Measurements from ENCODE around the gene TMEM200A.

TMEM200A gene

GRCh38 chr6:130425537-130425936 is 59.7 kb downstream of the TMEM200A start:
- no peak for DNase-seq (ENCODE audit: low read depth)

GRCh38 chr6:130426066-130426721 is 60.4 kb downstream of the TMEM200A start:
- no peak for DNase-seq (ENCODE audit: low read depth)

- DNase-seq (ENCODE audit: low read depth): no peak
These were observed 65.6 kb downstream of the TMEM200A start for GRCh38 chr6:130431346-130431852.

GRCh38 chr6:130432838-130433237 is 67.0 kb downstream of the TMEM200A start:
- DNase-seq (ENCODE audit: low read depth): no peak

- no peak for DNase-seq (ENCODE audit: low read depth)
These were observed 68.5 kb downstream of the TMEM200A start for GRCh38 chr6:130434174-130434873.

GRCh38 chr6:130435181-130435580 is 69.4 kb downstream of the TMEM200A start:
- DNase-seq (ENCODE audit: low read depth): no peak

- DNase-seq (ENCODE audit: low read depth): no peak
These were observed 72.1 kb downstream of the TMEM200A start for GRCh38 chr6:130437961-130438360.

GRCh38 chr6:130447374-130447773 is 81.6 kb downstream of the TMEM200A start:
- no peak for DNase-seq (ENCODE audit: low read depth)

- DNase-seq (ENCODE audit: low read depth): no peak
These were observed 86.5 kb downstream of the TMEM200A start for GRCh38 chr6:130452336-130452735.

GRCh38 chr6:130453230-130453629 is 87.4 kb downstream of the TMEM200A start:
- DNase-seq (ENCODE audit: low read depth): no peak

- DNase-seq (ENCODE audit: low read depth): no peak
These were observed 91.8 kb downstream of the TMEM200A start for GRCh38 chr6:130457605-130458004.

GRCh38 chr6:130459316-130459715 is 93.5 kb downstream of the TMEM200A start:
- no peak for DNase-seq (ENCODE audit: low read depth)

GRCh38 chr6:130460934-130461333 is 95.1 kb downstream of the TMEM200A start:
- no peak for DNase-seq (ENCODE audit: low read depth)

GRCh38 chr6:130466052-130466747 is 100.4 kb downstream of the TMEM200A start:
- no peak for DNase-seq (ENCODE audit: low read depth)

GRCh38 chr6:130466748-130467061 is 100.9 kb downstream of the TMEM200A start:
- no peak for DNase-seq (ENCODE audit: low read depth)

GRCh38 chr6:130467146-130468050 is 101.6 kb downstream of the TMEM200A start:
- DNase-seq (ENCODE audit: low read depth): no peak

GRCh38 chr6:130470766-130471165 is 104.9 kb downstream of the TMEM200A start:
- DNase-seq (ENCODE audit: low read depth): no peak

- DNase-seq (ENCODE audit: low read depth): no peak
These were observed 108.1 kb downstream of the TMEM200A start for GRCh38 chr6:130473886-130474285.

GRCh38 chr6:130482645-130483390 is 117.0 kb downstream of the TMEM200A start:
- DNase-seq (ENCODE audit: low read depth): no peak

- no peak for DNase-seq (ENCODE audit: low read depth)
These were observed 120.1 kb downstream of the TMEM200A start for GRCh38 chr6:130485870-130486269.

- DNase-seq (ENCODE audit: low read depth): no peak
These were observed 120.6 kb downstream of the TMEM200A start for GRCh38 chr6:130486417-130486816.
